Measurements from ENCODE around the gene C1QL1. TPM values are rescaled to one million over a fixed set of nuclear protein-coding genes. Genes with fewer than 3 reads are reported as not detected.

C1QL1 gene
- total and polyA plus RNA-seq, 12 donors = 0.37 to 25.6 (median 1.6) TPM

- H3K9me3 ChIP-seq = no peaks in the 10 kb centered on the region
- no peak overlapping the region for H3K4me3 ChIP-seq
- H3K27ac ChIP-seq = peak overlapping the region in 9 of 10 donors; percentile 29 to 89 (median 81)
- no peaks in the 10 kb centered on the region for H3K36me3 ChIP-seq
- 15 to 22% methylated on average over 7 of the region's 7 CpGs for WGBS, 2 donors
- peaks cover 6 to 59% (median 41%) of the 10 kb centered on the region in 9 donors for H3K4me1 ChIP-seq
- DNase-seq (no peak), ATAC-seq (peak; percentile 13 to 56 (median 40))
- peaks cover 0 to 46% (median 10%) of the 10 kb centered on the region in 7 donors for H3K27me3 ChIP-seq
- intact Hi-C loops (cut with DNase I) = loop anchor here in 3 of 10 donors (5.0 kb wide), 1 partner anchor 39 kb away; no protein-coding TSS in a partner anchor
- TF ChIP-seq, protein P1, sequence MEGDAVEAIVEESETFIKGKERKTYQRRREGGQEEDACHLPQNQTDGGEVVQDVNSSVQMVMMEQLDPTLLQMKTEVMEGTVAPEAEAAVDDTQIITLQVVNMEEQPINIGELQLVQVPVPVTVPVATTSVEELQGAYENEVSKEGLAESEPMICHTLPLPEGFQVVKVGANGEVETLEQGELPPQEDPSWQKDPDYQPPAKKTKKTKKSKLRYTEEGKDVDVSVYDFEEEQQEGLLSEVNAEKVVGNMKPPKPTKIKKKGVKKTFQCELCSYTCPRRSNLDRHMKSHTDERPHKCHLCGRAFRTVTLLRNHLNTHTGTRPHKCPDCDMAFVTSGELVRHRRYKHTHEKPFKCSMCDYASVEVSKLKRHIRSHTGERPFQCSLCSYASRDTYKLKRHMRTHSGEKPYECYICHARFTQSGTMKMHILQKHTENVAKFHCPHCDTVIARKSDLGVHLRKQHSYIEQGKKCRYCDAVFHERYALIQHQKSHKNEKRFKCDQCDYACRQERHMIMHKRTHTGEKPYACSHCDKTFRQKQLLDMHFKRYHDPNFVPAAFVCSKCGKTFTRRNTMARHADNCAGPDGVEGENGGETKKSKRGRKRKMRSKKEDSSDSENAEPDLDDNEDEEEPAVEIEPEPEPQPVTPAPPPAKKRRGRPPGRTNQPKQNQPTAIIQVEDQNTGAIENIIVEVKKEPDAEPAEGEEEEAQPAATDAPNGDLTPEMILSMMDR (IDR thresholded peaks at IDR 0.05) = peak in 2 of 9 donors; percentile 11 to 19
Observed at GRCh38 chr17:44977814-44978550, 9.9 kb upstream of the C1QL1 start.

DNA sequence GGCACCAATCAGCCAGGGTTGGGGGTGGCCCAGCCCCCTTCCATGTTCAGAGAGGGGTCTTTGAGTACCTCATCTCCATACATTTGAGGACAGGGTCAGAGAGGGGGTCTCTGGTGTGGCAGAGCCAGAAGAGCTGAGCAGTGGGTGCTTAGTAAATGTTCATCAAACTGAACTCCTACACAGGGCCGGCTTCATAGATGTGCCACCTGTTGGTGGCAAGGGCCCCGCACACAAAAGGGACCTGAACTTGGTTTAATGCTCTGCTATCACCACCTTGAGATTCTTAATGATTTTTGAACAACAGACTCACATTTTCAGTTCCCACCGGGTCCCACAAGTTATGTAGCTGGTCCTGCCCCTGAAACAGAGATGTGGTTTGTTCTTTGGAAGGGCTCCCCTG is 9.0 kb upstream of the C1QL1 start:
- peaks cover 0 to 53% (median 10%) of the 10 kb centered on the region in 7 donors for H3K27me3 ChIP-seq
- 73 to 78% methylated on average over 3 of the region's 3 CpGs for WGBS, 2 donors
- peak overlapping the region in 8 of 10 donors; percentile 44 to 89 (median 82) for H3K27ac ChIP-seq
- H3K4me1 ChIP-seq = peaks cover 6 to 56% (median 41%) of the 10 kb centered on the region in 9 donors
- H3K4me3 ChIP-seq = no peak overlapping the region
- TF ChIP-seq, protein P1 (IDR thresholded peaks at IDR 0.05) = no peak
- ATAC-seq = no peak
- no peaks in the 10 kb centered on the region for H3K9me3 ChIP-seq
- intact Hi-C loops (cut with DNase I) = loop anchor here in 3 of 10 donors (5.0 kb wide), 1 partner anchor 40 kb away; no protein-coding TSS in a partner anchor
- no peaks in the 10 kb centered on the region for H3K36me3 ChIP-seq
- no peak for DNase-seq

GRCh38 chr17:44976206-44976605 is 8.1 kb upstream of the C1QL1 start:
- Histone ChIP-seq H3K4me3 (no peak overlapping the region), H3K9me3 (no peaks in the 10 kb centered on the region), H3K27ac (peak overlapping the region in 3 of 10 donors; percentile 81 to 85 (median 82)), H3K36me3 (no peaks in the 10 kb centered on the region), H3K27me3 (peaks cover 0 to 62% (median 10%) of the 10 kb centered on the region in 7 donors), H3K4me1 (peaks cover 6 to 49% (median 35%) of the 10 kb centered on the region in 9 donors)
- DNase-seq (no peak), ATAC-seq (no peak)
- TF ChIP-seq, protein P1 (IDR thresholded peaks at IDR 0.05) = no peak
- 44 to 46% methylated on average over 13 of the region's 13 CpGs for WGBS, 2 donors
- intact Hi-C loops (cut with DNase I) = loop anchor here in 3 of 10 donors (5.0 kb wide), 1 partner anchor 41 kb away; no protein-coding TSS in a partner anchor

DNA sequence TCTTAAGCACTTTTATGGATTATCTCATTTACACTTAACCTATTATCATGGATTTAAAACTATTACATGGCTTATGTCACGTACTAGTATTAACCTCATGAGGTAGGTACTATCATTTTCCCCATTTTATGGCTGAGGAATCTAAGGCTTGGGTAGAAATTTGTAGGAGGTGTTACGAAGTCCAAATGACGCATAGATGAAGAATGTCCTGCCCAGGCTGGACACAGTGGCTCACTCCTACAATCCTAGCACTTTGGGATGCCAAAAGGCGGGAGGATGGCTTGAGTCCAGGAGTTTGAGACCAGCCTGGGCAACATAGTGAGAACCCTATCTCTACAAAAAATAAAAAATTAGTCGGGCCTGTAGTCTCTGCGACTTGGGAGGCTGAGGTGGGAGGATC is 4.8 kb upstream of the C1QL1 start:
- Histone ChIP-seq H3K27me3 (peaks cover 0 to 77% (median 22%) of the 10 kb centered on the region in 7 donors), H3K4me3 (no peak overlapping the region), H3K4me1 (peaks cover 7 to 44% (median 23%) of the 10 kb centered on the region in 9 donors), H3K9me3 (no peaks in the 10 kb centered on the region), H3K36me3 (no peaks in the 10 kb centered on the region), H3K27ac (no peak overlapping the region)
- intact Hi-C loops (cut with DNase I) = loop anchor here in 1 of 10 donors (5.0 kb wide), 1 partner anchor 51 kb away; no protein-coding TSS in a partner anchor
- TF ChIP-seq, protein P1 (IDR thresholded peaks at IDR 0.05) = no peak
- ATAC-seq (no peak), DNase-seq (no peak)
- 86 to 88% methylated on average over 6 of the region's 6 CpGs for WGBS, 2 donors
